HepG2 (cell line): ENCODE data around the gene TGM5. TPM values are rescaled to one million over a fixed set of nuclear protein-coding genes. Genes with fewer than 3 reads are reported as not detected.

Source experiments
- CREM ChIP-seq, 2 experiments: sonication (generic) in 1 of 2; formaldehyde crosslinking in 1 of 2; IDR thresholded peaks; 2 replicates each; pipeline versions ENCODE4 v1.4.0 to v1.6.1; 2016 to 2020; ENCODE audit warnings: antibody characterized with exemption in 1 of 2, mild to moderate bottlenecking in 1 of 2, missing genetic modification reagents in 1 of 2
- CSRNP1 ChIP-seq: sonication (generic); formaldehyde crosslinking; IDR thresholded peaks from 2 replicates; pipeline ENCODE4 v1.8.1; 2023; ENCODE audit warnings: mild to moderate bottlenecking, missing genetic modification reagents
- DNMT1 ChIP-seq: sonication (generic); formaldehyde crosslinking; IDR thresholded peaks from 2 replicates; pipeline ENCODE4 v1.5.1; 2020; ENCODE audit warnings: mild to moderate bottlenecking, missing genetic modification reagents
- FOXK1 ChIP-seq: sonication (generic); formaldehyde crosslinking; IDR thresholded peaks from 2 replicates; pipeline ENCODE4 v1.4.0; 2020; ENCODE audit warnings: low read depth, missing genetic modification reagents, borderline replicate concordance
- FOXM1 ChIP-seq: sonication (generic); formaldehyde crosslinking; IDR thresholded peaks from 2 replicates; pipeline ENCODE4 v1.5.0; 2020; ENCODE audit warnings: missing genetic modification reagents
- HCFC1 ChIP-seq: fragments of 150-350 bp; IDR thresholded peaks from 2 replicates; pipeline ENCODE4 v1.6.1; 2014; ENCODE audit warnings: low read depth, low read length
- NR2C2 ChIP-seq: sonication (generic); formaldehyde crosslinking; IDR thresholded peaks from 2 replicates; pipeline ENCODE4 v1.4.0; 2020; ENCODE audit warnings: missing genetic modification reagents, mild to moderate bottlenecking, moderate library complexity, borderline replicate concordance
- PITX1 ChIP-seq: sonication (generic); formaldehyde crosslinking; IDR thresholded peaks from 2 replicates; pipeline ENCODE4 v1.5.1; 2020; ENCODE audit warnings: mild to moderate bottlenecking, missing genetic modification reagents
- POLR2AphosphoS5 ChIP-seq: IDR thresholded peaks from 2 replicates; pipeline ENCODE4 v1.6.1; 2012; ENCODE audit warnings: low read depth, low read length
- REPIN1 ChIP-seq: sonication (generic); formaldehyde crosslinking; IDR thresholded peaks from 2 replicates; pipeline ENCODE4 v1.8.0; 2022; ENCODE audit warnings: missing genetic modification reagents, low read depth, mild to moderate bottlenecking, borderline replicate concordance
- SPEN ChIP-seq: sonication (generic); formaldehyde crosslinking; IDR thresholded peaks from 2 replicates; pipeline ENCODE4 v1.5.1; 2020; ENCODE audit warnings: low read depth, mild to moderate bottlenecking, missing genetic modification reagents
- SRF ChIP-seq: IDR thresholded peaks from 2 replicates; pipeline ENCODE4 v1.6.1; 2011; ENCODE audit warnings: mild to moderate bottlenecking, low read depth, low read length, moderate library complexity
- ZNF136 ChIP-seq: sonication (generic); formaldehyde crosslinking; IDR thresholded peaks from 2 replicates; pipeline ENCODE4 v1.8.1; 2022; ENCODE audit warnings: low read depth, mild to moderate bottlenecking, moderate library complexity, missing genetic modification reagents
- ZNF335 ChIP-seq: sonication (generic); formaldehyde crosslinking; IDR thresholded peaks from 2 replicates; pipeline ENCODE4 v1.4.0; 2020; ENCODE audit warnings: missing genetic modification reagents
- ZSCAN9 ChIP-seq: IDR thresholded peaks from 2 replicates; pipeline ENCODE4 v1.6.1; 2016; ENCODE audit warnings: borderline replicate concordance
- ZUFSP ChIP-seq: sonication (generic); formaldehyde crosslinking; IDR thresholded peaks from 2 replicates; pipeline ENCODE4 v1.9.0; 2021; ENCODE audit warnings: missing genetic modification reagents, mild to moderate bottlenecking, borderline replicate concordance
- polyA plus RNA-seq, 8 experiments: library from polyadenylated mRNA; depleted of rRNA in 3 of 8; stranded (reverse) in 7 of 8; unstranded in 1 of 8; fragments of >200 nt; fragmentation: Illumina TruSeq in 4 of 8; extraction: Trizol in 4 of 8; gene quantifications; 2 replicates each; pipeline versions ENCODE4 v1.2.1 to v1.2.3, GENCODE V29; 2011 to 2016; ENCODE audit warnings: low read depth in 4 of 8, missing spikeins in 1 of 8, mixed read lengths in 1 of 8; ENCODE audit not compliant: insufficient read depth in 1 of 8
- total RNA-seq, 5 experiments: library from RNA; depleted of rRNA; stranded (reverse); fragments of >200 nt; fragmentation: Illumina TruSeq; extraction: Trizol; gene quantifications; 2 replicates each; pipeline ENCODE4 v1.2.3, GENCODE V29; 2016; ENCODE audit warnings: low read depth in 1 of 5
- TF ChIP-seq, protein P1 (sequence below): sonication (generic); formaldehyde crosslinking; IDR thresholded peaks from 2 replicates; pipeline ENCODE4 v1.4.0; 2020; ENCODE audit warnings: missing genetic modification reagents
- TF ChIP-seq, protein P2 (sequence below): sonication (generic); formaldehyde crosslinking; IDR thresholded peaks from 2 replicates; pipeline ENCODE4 v1.8.0; 2022; ENCODE audit warnings: mild to moderate bottlenecking, missing genetic modification reagents, moderate library complexity
- TF ChIP-seq, protein P3 (sequence below): sonication (generic); formaldehyde crosslinking; IDR thresholded peaks from 2 replicates; pipeline ENCODE4 v1.5.1; 2020; ENCODE audit warnings: mild to moderate bottlenecking, missing genetic modification reagents

Gene TGM5
- total and polyA plus RNA-seq, 2 of the 13 experiments (the other 11 are each of a cell fraction or from before 2014, with no cell fraction given), result 0.18 to 0.65 TPM

DNA sequence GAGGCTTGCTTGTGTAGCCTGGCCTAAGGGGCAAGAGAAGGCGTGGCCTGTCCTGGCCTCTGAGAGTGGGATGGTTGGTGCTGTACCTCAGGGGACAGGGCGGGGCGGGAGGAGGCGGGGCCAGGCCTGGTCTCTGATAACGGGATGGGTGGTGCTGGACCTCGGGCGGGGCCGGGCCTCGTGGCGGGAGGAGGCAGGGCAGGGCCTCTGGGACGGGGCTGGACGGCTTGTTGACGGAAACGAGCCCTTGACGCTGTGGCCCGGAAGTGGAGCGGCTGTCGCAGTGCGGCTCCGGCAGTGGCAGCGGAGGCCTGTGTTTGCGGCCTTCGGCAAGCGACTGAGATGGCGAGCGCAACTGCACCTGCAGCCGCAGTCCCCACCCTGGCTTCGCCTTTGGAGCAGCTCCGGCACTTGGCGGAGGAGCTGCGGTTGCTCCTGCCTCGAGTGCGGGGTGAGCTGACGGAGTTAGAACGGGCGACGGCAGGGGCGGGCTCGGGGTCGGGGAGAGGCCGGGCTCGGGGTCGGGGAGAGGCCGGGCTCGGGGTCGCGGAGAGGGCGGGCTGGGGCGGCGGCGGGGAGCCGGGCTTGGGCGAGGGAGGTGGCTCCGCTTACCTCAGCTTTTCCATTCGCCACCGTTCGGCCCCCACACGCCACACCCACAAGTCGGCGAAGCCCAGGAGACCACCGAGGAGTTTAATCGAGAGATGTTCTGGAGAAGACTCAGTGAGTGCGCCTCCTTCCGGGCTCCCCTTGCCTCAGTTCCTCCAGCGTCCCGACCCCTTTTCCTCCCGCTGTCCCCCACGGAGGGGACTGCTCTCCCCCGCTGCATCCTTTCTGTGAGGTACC is 81.3 kb downstream of the TGM5 start, which contains the start of gene CCNDBP1 (continued):
- TF ChIP-seq CSRNP1 (no peak; the same call in 1 of the 2 replicates), FOXM1 (CRISPR knock-in tag) (no peak), NR2C2 (CRISPR knock-in tag) (peak; percentile 90), ZNF136 (CRISPR knock-in tag) (no peak), ZUFSP (no peak), POLR2AphosphoS5 (peak; percentile 81), FOXK1 (CRISPR knock-in tag) (peak; percentile 99), HCFC1 (peak; percentile 45; the same call in 1 of the 2 replicates), CREM (IDR thresholded peaks at IDR 0.05) (no peak), CREM (CRISPR knock-in tag; IDR thresholded peaks at IDR 0.05) (no peak), DNMT1 (CRISPR knock-in tag) (no peak), PITX1 (peak; percentile 84), ZNF335 (CRISPR knock-in tag) (no peak), REPIN1 (CRISPR knock-in tag) (peak; percentile 67; the same call in 1 of the 2 replicates), SPEN (CRISPR knock-in tag) (peak; percentile 76), SRF (no peak), ZSCAN9 (CRISPR knock-in tag) (0 out of 2 replicates have a peak, but pooled peaks have one; percentile 41)
- TF ChIP-seq, protein P1, sequence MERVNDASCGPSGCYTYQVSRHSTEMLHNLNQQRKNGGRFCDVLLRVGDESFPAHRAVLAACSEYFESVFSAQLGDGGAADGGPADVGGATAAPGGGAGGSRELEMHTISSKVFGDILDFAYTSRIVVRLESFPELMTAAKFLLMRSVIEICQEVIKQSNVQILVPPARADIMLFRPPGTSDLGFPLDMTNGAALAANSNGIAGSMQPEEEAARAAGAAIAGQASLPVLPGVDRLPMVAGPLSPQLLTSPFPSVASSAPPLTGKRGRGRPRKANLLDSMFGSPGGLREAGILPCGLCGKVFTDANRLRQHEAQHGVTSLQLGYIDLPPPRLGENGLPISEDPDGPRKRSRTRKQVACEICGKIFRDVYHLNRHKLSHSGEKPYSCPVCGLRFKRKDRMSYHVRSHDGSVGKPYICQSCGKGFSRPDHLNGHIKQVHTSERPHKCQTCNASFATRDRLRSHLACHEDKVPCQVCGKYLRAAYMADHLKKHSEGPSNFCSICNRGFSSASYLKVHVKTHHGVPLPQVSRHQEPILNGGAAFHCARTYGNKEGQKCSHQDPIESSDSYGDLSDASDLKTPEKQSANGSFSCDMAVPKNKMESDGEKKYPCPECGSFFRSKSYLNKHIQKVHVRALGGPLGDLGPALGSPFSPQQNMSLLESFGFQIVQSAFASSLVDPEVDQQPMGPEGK (CRISPR knock-in tag), result peak; percentile 71
- TF ChIP-seq, protein P2, sequence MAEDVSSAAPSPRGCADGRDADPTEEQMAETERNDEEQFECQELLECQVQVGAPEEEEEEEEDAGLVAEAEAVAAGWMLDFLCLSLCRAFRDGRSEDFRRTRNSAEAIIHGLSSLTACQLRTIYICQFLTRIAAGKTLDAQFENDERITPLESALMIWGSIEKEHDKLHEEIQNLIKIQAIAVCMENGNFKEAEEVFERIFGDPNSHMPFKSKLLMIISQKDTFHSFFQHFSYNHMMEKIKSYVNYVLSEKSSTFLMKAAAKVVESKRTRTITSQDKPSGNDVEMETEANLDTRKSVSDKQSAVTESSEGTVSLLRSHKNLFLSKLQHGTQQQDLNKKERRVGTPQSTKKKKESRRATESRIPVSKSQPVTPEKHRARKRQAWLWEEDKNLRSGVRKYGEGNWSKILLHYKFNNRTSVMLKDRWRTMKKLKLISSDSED (CRISPR knock-in tag), result no peak
- TF ChIP-seq, protein P3, sequence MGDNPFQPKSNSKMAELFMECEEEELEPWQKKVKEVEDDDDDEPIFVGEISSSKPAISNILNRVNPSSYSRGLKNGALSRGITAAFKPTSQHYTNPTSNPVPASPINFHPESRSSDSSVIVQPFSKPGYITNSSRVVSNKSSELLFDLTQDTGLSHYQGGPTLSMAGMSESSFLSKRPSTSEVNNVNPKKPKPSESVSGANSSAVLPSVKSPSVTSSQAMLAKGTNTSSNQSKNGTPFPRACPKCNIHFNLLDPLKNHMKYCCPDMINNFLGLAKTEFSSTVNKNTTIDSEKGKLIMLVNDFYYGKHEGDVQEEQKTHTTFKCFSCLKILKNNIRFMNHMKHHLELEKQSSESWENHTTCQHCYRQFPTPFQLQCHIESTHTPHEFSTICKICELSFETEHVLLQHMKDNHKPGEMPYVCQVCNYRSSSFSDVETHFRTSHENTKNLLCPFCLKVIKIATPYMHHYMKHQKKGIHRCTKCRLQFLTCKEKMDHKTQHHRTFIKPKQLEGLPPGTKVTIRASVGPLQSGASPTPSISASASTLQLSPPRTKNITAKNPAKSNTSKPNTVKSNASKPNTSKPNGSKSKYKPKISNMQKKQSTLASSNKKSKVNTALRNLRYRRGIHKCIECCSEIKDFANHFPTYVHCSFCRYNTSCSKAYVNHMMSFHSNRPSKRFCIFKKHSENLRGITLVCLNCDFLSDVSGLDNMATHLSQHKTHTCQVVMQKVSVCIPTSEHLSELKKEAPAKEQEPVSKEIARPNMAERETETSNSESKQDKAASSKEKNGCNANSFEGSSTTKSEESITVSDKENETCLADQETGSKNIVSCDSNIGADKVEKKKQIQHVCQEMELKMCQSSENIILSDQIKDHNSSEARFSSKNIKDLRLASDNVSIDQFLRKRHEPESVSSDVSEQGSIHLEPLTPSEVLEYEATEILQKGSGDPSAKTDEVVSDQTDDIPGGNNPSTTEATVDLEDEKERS (CRISPR knock-in tag), result peak; percentile 89
